ENCODE results near the gene CTRB2. TPM values are rescaled to one million over a fixed set of nuclear protein-coding genes. Genes with fewer than 3 reads are reported as not detected.

Gene CTRB2
- total RNA-seq, 2 experiments from 2014 or later, result not detected

GRCh38 chr16:75204410-75204758, 2.6 kb downstream of the CTRB2 start:
- TF ChIP-seq EZH2phosphoT487 (IDR thresholded peaks at IDR 0.05; ENCODE audit: borderline replicate concordance, low read depth, low read length) (no peak), CTCF (conservative IDR thresholded peaks at IDR 0.05; ENCODE audit: low read length) (no peak)
- Histone ChIP-seq H3K9me3 (ENCODE audit: low read length) (no peaks in the 10 kb centered on the region), H3K36me3 (ENCODE audit: insufficient read depth, low read length) (no peaks in the 10 kb centered on the region), H4K20me1 (ENCODE audit: insufficient read depth, low read length) (no peaks in the 10 kb centered on the region), H2AFZ (ENCODE audit: low read length) (no peak overlapping the region), H3K4me1 (ENCODE audit: insufficient read depth, low read length, poor library complexity, severe bottlenecking) (peaks cover 10% of the 10 kb centered on the region), H3K4me2 (ENCODE audit: low read length) (no peak overlapping the region), H3K9me2 (ENCODE audit: insufficient read depth, low read length) (no peaks in the 10 kb centered on the region), H3K27ac (ENCODE audit: low read depth, low read length, poor library complexity, severe bottlenecking) (no peak overlapping the region), H3K79me2 (ENCODE audit: insufficient read depth, low read depth, low read length) (no peaks in the 10 kb centered on the region), H3K4me3 (ENCODE audit: low read depth, low read length, poor library complexity, severe bottlenecking) (no peak overlapping the region)
- intact Hi-C loops (cut with micrococcal nuclease; ENCODE audit: unreplicated experiment), result no loop called here
- BruUV-seq (replicated peaks), result no TSS peak
- POLR2A ChIA-PET, result interaction anchor here (0.6 to 1.0 kb wide), 3 partner anchors 15 to 1889 kb away, joined by 3 to 5 read pairs (median 3); no protein-coding TSS in a partner anchor
- DNase-seq (ENCODE audit: low spot score), result no peak
- CTCF ChIA-PET (ENCODE audit: unreplicated experiment), result no interaction called here

GRCh38 chr16:75203667-75204409, 3.1 kb downstream of the CTRB2 start:
- no peak for DNase-seq (ENCODE audit: low spot score)
- Histone ChIP-seq H3K9me2 (ENCODE audit: insufficient read depth, low read length) (no peaks in the 10 kb centered on the region), H3K27ac (ENCODE audit: low read depth, low read length, poor library complexity, severe bottlenecking) (no peak overlapping the region), H3K79me2 (ENCODE audit: insufficient read depth, low read depth, low read length) (no peaks in the 10 kb centered on the region), H3K36me3 (ENCODE audit: insufficient read depth, low read length) (no peaks in the 10 kb centered on the region), H3K9me3 (ENCODE audit: low read length) (no peaks in the 10 kb centered on the region), H3K4me3 (ENCODE audit: low read depth, low read length, poor library complexity, severe bottlenecking) (no peak overlapping the region), H3K4me2 (ENCODE audit: low read length) (no peak overlapping the region), H2AFZ (ENCODE audit: low read length) (no peak overlapping the region), H4K20me1 (ENCODE audit: insufficient read depth, low read length) (no peaks in the 10 kb centered on the region), H3K4me1 (ENCODE audit: insufficient read depth, low read length, poor library complexity, severe bottlenecking) (peaks cover 10% of the 10 kb centered on the region)
- no peak for TF ChIP-seq EZH2phosphoT487 (IDR thresholded peaks at IDR 0.05; ENCODE audit: borderline replicate concordance, low read depth, low read length)
- no peak for TF ChIP-seq CTCF (conservative IDR thresholded peaks at IDR 0.05; ENCODE audit: low read length)
- BruUV-seq (replicated peaks), result no TSS peak
- ChIA-PET POLR2A (interaction anchor here (0.6 to 1.0 kb wide), 5 partner anchors 16 to 1890 kb away, joined by 3 to 5 read pairs (median 3); no protein-coding TSS in a partner anchor), CTCF (ENCODE audit: unreplicated experiment) (no interaction called here)
- intact Hi-C loops (cut with micrococcal nuclease; ENCODE audit: unreplicated experiment), result loop anchor here (2.0 kb wide), 1 partner anchor 15 kb away; the partner anchor contains the start of gene CTRB1

GRCh38 chr16:75203096-75203495, 3.9 kb downstream of the CTRB2 start:
- Histone ChIP-seq H2AFZ (ENCODE audit: low read length) (no peak overlapping the region), H3K4me1 (ENCODE audit: insufficient read depth, low read length, poor library complexity, severe bottlenecking) (peaks cover 10% of the 10 kb centered on the region), H3K4me3 (ENCODE audit: low read depth, low read length, poor library complexity, severe bottlenecking) (no peak overlapping the region), H3K79me2 (ENCODE audit: insufficient read depth, low read depth, low read length) (no peaks in the 10 kb centered on the region), H4K20me1 (ENCODE audit: insufficient read depth, low read length) (no peaks in the 10 kb centered on the region), H3K9me2 (ENCODE audit: insufficient read depth, low read length) (no peaks in the 10 kb centered on the region), H3K9me3 (ENCODE audit: low read length) (no peaks in the 10 kb centered on the region), H3K36me3 (ENCODE audit: insufficient read depth, low read length) (no peaks in the 10 kb centered on the region), H3K4me2 (ENCODE audit: low read length) (no peak overlapping the region), H3K27ac (ENCODE audit: low read depth, low read length, poor library complexity, severe bottlenecking) (no peak overlapping the region)
- ChIA-PET CTCF (ENCODE audit: unreplicated experiment) (no interaction called here), POLR2A (interaction anchor here (0.6 to 1.0 kb wide), 2 partner anchors 17 to 183 kb away, joined by 3 read pairs; no protein-coding TSS in a partner anchor)
- intact Hi-C loops (cut with micrococcal nuclease; ENCODE audit: unreplicated experiment), result loop anchor here (2.0 kb wide), 1 partner anchor 16 kb away; the partner anchor contains the start of gene CTRB1
- TF ChIP-seq EZH2phosphoT487 (IDR thresholded peaks at IDR 0.05; ENCODE audit: borderline replicate concordance, low read depth, low read length) (no peak), CTCF (conservative IDR thresholded peaks at IDR 0.05; ENCODE audit: low read length) (no peak)
- BruUV-seq (replicated peaks), result no TSS peak
- no peak for DNase-seq (ENCODE audit: low spot score)
